A549 (cell line): ENCODE results near the gene DUOX2. TPM values are rescaled to one million over a fixed set of nuclear protein-coding genes. Genes with fewer than 3 reads are reported as not detected.

Experiments used
- ATAC-seq, 2 experiments: fragments of 200-7000 bp in 1 of 2; fragments of >200 bp in 1 of 2; cut with Nextera tagmentation in 1 of 2; cut with Tn5 transposase in 1 of 2; 3 replicates each; pipeline versions ENCODE4 v1.8.0 to v1.9.1; 2018 to 2020; ENCODE audit warnings: mild to moderate bottlenecking in 1 of 2, moderate library complexity in 1 of 2
- CTCF ChIA-PET: fragments of 300-600 bp; sonication (Branson Sonifier 250); formaldehyde crosslinking; extraction: SDS; loops from one replicate; lab custom pipeline; 2021; ENCODE audit warnings: antibody characterized with exemption, inconsistent platforms; lab: Yijun Ruan, JAX
- POLR2A ChIA-PET: fragments of 350-600 bp; formaldehyde crosslinking; extraction: SDS; loops from one replicate; lab custom pipeline; 2021; ENCODE audit warnings: antibody characterized with exemption, inconsistent platforms; lab: Yijun Ruan, JAX
- DNase-seq, 2 experiments: peaks; one replicate each; pipeline versions ENCODE4 v3.0.0 to v3.0.0-alpha.2; 2011 to 2016; ENCODE audit warnings: low read depth in 1 of 2, low spot score in 1 of 2
- FAIRE-seq: peaks from 2 replicates; lab custom pipeline; 2011; peaks lifted over from hg19 to GRCh38; lab: Jason Lieb, UNC
- H3K27ac ChIP-seq, 2 experiments: fragments of >200 bp; sonication (Bioruptor Twin); formaldehyde crosslinking; 3 replicates each; pipeline ENCODE4 v1.5.1; 2016 to 2017
- H3K4me1 ChIP-seq: fragments of >200 bp; sonication (Bioruptor Twin); formaldehyde crosslinking; 3 replicates; pipeline ENCODE4 v1.6.1; 2016
- H3K4me2 ChIP-seq: fragments of >200 bp; sonication (Bioruptor Twin); formaldehyde crosslinking; 3 replicates; pipeline ENCODE4 v1.6.1; 2016
- H3K4me3 ChIP-seq: fragments of >200 bp; sonication (Bioruptor Twin); formaldehyde crosslinking; 3 replicates; pipeline ENCODE4 v1.5.1; 2016
- H3K9me3 ChIP-seq: fragments of >200 bp; sonication (Bioruptor Twin); formaldehyde crosslinking; 3 replicates; pipeline ENCODE4 v1.6.1; 2016
- BCL3 ChIP-seq: fragments of >200 bp; sonication (Bioruptor Twin); formaldehyde crosslinking; IDR thresholded peaks from 3 replicates; pipeline ENCODE4 v1.6.1; 2016
- CBX2 ChIP-seq: fragments of 200-600 bp; sonication (generic); IDR thresholded peaks from 2 replicates; pipeline ENCODE4 v1.6.1; 2016; ENCODE audit warnings: low read depth, mild to moderate bottlenecking, borderline replicate concordance
- CHD2 ChIP-seq: fragments of 150-350 bp; IDR thresholded peaks from 2 replicates; pipeline ENCODE4 v1.6.1; 2014; ENCODE audit warnings: low read length; ENCODE audit not compliant: partially characterized antibody
- CHD4 ChIP-seq: fragments of 200-600 bp; sonication (generic); IDR thresholded peaks from 2 replicates; pipeline ENCODE4 v1.6.1; 2016; ENCODE audit warnings: antibody characterized with exemption, mild to moderate bottlenecking, borderline replicate concordance
- EHMT2 ChIP-seq: fragments of 200-600 bp; sonication (generic); IDR thresholded peaks from 2 replicates; pipeline ENCODE4 v1.6.1; 2016; ENCODE audit warnings: antibody characterized with exemption, low read depth, mild to moderate bottlenecking, moderate library complexity
- ESRRA ChIP-seq: fragments of 150-350 bp; IDR thresholded peaks from 2 replicates; pipeline ENCODE4 v1.6.1; 2014; ENCODE audit warnings: mild to moderate bottlenecking, low read length, borderline replicate concordance
- FOSB ChIP-seq: fragments of 250-450 bp; sonication (Bioruptor Pico); IDR thresholded peaks from 2 replicates; pipeline ENCODE4 v1.5.0; 2020; ENCODE audit warnings: mild to moderate bottlenecking, moderate library complexity
- FOXS1 ChIP-seq: fragments of 250-450 bp; sonication (Bioruptor Pico); IDR thresholded peaks from 2 replicates; pipeline ENCODE4 v1.5.0; 2020; ENCODE audit warnings: mild to moderate bottlenecking, moderate library complexity
- HEYL ChIP-seq: fragments of 250-450 bp; sonication (Bioruptor Pico); IDR thresholded peaks from 2 replicates; pipeline ENCODE4 v1.8.0; 2021; ENCODE audit warnings: mild to moderate bottlenecking, moderate library complexity
- HOXA7 ChIP-seq: fragments of 250-450 bp; sonication (Bioruptor Pico); IDR thresholded peaks from 2 replicates; pipeline ENCODE4 v1.5.0; 2020; ENCODE audit warnings: mild to moderate bottlenecking, moderate library complexity
- KDM5A ChIP-seq: fragments of 200-600 bp; sonication (generic); IDR thresholded peaks from 2 replicates; pipeline ENCODE4 v1.6.1; 2016; ENCODE audit warnings: antibody characterized with exemption, mild to moderate bottlenecking
- MAFK ChIP-seq: fragments of 450-650 bp; IDR thresholded peaks from 2 replicates; pipeline ENCODE4 v1.6.1; 2014; ENCODE audit not compliant: partially characterized antibody
- MAX ChIP-seq: IDR thresholded peaks from 2 replicates; pipeline ENCODE4 v1.6.1; 2012
- MYC ChIP-seq: IDR thresholded peaks from 2 replicates; pipeline ENCODE4 v1.6.1; 2012; ENCODE audit warnings: mild to moderate bottlenecking, inconsistent platforms, low read length, improper control_type of control experiment, borderline replicate concordance
- NR3C1 ChIP-seq: fragments of >200 bp; sonication (Bioruptor Twin); formaldehyde crosslinking; IDR thresholded peaks from 3 replicates; pipeline ENCODE4 v1.6.1; 2017
- PBX3 ChIP-seq: IDR thresholded peaks from 2 replicates; pipeline ENCODE4 v1.6.1; 2012
- POLR2A ChIP-seq: IDR thresholded peaks from 2 replicates; pipeline ENCODE4 v1.6.1; 2012; ENCODE audit warnings: mild to moderate bottlenecking, low read length
- REST ChIP-seq: fragments of 200-600 bp; sonication (generic); IDR thresholded peaks from 2 replicates; pipeline ENCODE4 v1.6.1; 2016; ENCODE audit warnings: antibody characterized with exemption, mild to moderate bottlenecking, moderate library complexity
- TFCP2L1 ChIP-seq: fragments of 250-450 bp; sonication (Bioruptor Pico); IDR thresholded peaks from 2 replicates; pipeline ENCODE4 v1.5.0; 2021; ENCODE audit warnings: mild to moderate bottlenecking
- USF2 ChIP-seq: fragments of 450-650 bp; IDR thresholded peaks from 2 replicates; pipeline ENCODE4 v1.6.1; 2014; ENCODE audit warnings: antibody characterized with exemption
- ZFP36 ChIP-seq: fragments of 450-650 bp; IDR thresholded peaks from 2 replicates; pipeline ENCODE4 v1.6.1; 2014; ENCODE audit warnings: borderline replicate concordance; ENCODE audit not compliant: partially characterized antibody
- ZNF302 ChIP-seq: fragments of 250-450 bp; sonication (Bioruptor Pico); IDR thresholded peaks from 2 replicates; pipeline ENCODE4 v1.9.0; 2021; ENCODE audit warnings: inconsistent platforms, mild to moderate bottlenecking, moderate library complexity
- WGBS: methylation state at CpG from one replicate; pipeline ENCODE4 v1.1.6; 2017; ENCODE audit errors: missing lambda C conversion rate; 5-methylcytosine and 5-hydroxymethylcytosine counted together
- polyA plus RNA-seq, 4 experiments: library from polyadenylated mRNA; depleted of rRNA in 3 of 4; stranded (reverse); fragments of >200 nt; fragmentation: RNase III in 1 of 4; extraction: RNeasy Plus Mini Kit Qiagen cat#74134 plus additional on column Dnase treatment in 1 of 4; gene quantifications; 2 replicates in 3 of 4; 3 replicates in 1 of 4; pipeline ENCODE4 v1.2.3, GENCODE V29; 2011 to 2017

The DUOX2 gene
- polyA plus RNA-seq, 2 of the 4 experiments (the other 2 are of a cell fraction): 0.05 to 0.06 TPM

GRCh38 chr15:45151998-45152828 lies 38.2 kb upstream of the DUOX2 start:
- ChIA-PET CTCF (interaction anchor here (2.5 to 4.0 kb wide), 2 partner anchors 10 kb away, joined by 8 to 30 read pairs; no protein-coding TSS in a partner anchor), POLR2A (no interaction called here)
- no peak overlapping the region for H3K4me3 ChIP-seq
- no peaks in the 10 kb centered on the region for H3K4me1 ChIP-seq
- H3K27ac ChIP-seq: no peak overlapping the region
- FAIRE-seq: no peak
- no peak for DNase-seq
- 91% methylated on average over 33 of the region's 36 CpGs for WGBS
- no peaks in the 10 kb centered on the region for H3K9me3 ChIP-seq
- ATAC-seq: no peak
- TF ChIP-seq ESRRA (no peak), HOXA7 (CRISPR knock-in tag) (no peak), EHMT2 (no peak), REST (no peak), CHD4 (no peak), MYC (no peak), ZNF302 (CRISPR knock-in tag) (no peak), FOSB (CRISPR knock-in tag) (no peak), CBX2 (no peak), HEYL (CRISPR knock-in tag) (no peak), POLR2A (no peak), ZFP36 (no peak), BCL3 (no peak), MAFK (no peak), CHD2 (no peak), TFCP2L1 (no peak), KDM5A (no peak)
- H3K4me2 ChIP-seq: no peak overlapping the region

GRCh38 chr15:45150997-45151396 lies 37.0 kb upstream of the DUOX2 start:
- H3K4me3 ChIP-seq: no peak overlapping the region
- WGBS: 96% methylated on average over 4 of the region's 6 CpGs
- ChIA-PET CTCF (interaction anchor here (2.3 to 4.0 kb wide), 2 partner anchors 12 to 24 kb away, joined by 6 to 30 read pairs; no protein-coding TSS in a partner anchor), POLR2A (no interaction called here)
- H3K4me2 ChIP-seq: no peak overlapping the region
- H3K4me1 ChIP-seq: no peaks in the 10 kb centered on the region
- FAIRE-seq (no peak), ATAC-seq (no peak), DNase-seq (no peak)
- H3K9me3 ChIP-seq: no peaks in the 10 kb centered on the region
- H3K27ac ChIP-seq: no peak overlapping the region
- no peak for TF ChIP-seq PBX3
- no peak for TF ChIP-seq FOSB (CRISPR knock-in tag)
- no peak for TF ChIP-seq MAX
- TF ChIP-seq NR3C1: no peak
- TF ChIP-seq USF2: no peak
- TF ChIP-seq FOXS1: no peak
